BJ (cell line): ENCODE results near the gene TEX50. TPM values are rescaled to one million over a fixed set of nuclear protein-coding genes. Genes with fewer than 3 reads are reported as not detected.
"Not testable (repeated sequence)": the region's sequence is repeated elsewhere in the genome, so short reads cannot be mapped to it uniquely, and the experiment has no call there.

ENCODE experiments used
- CTCF ChIA-PET: fragments of 350-600 bp; formaldehyde crosslinking; extraction: SDS; loops from one replicate; lab custom pipeline; 2021; ENCODE audit warnings: antibody characterized with exemption, inconsistent platforms; lab: Yijun Ruan, JAX
- POLR2A ChIA-PET: fragments of 300-600 bp; sonication (Branson Sonifier 250); formaldehyde crosslinking; extraction: SDS; loops from one replicate; lab custom pipeline; 2021; ENCODE audit warnings: antibody characterized with exemption; lab: Charles Lee
- DNase-seq: peaks from one replicate; pipeline ENCODE4 v3.0.0-alpha.2; 2011; ENCODE audit warnings: low read depth
- H3K27me3 ChIP-seq: 2 replicates; pipeline ENCODE4 v1.6.0; 2011; ENCODE audit warnings: low read length; ENCODE audit not compliant: control insufficient read depth, insufficient read depth
- H3K36me3 ChIP-seq: 2 replicates; pipeline ENCODE4 v1.5.1; 2011; ENCODE audit warnings: low read length; ENCODE audit not compliant: control insufficient read depth, insufficient read depth
- H3K4me3 ChIP-seq: 2 replicates; pipeline ENCODE4 v1.5.1; 2011; ENCODE audit warnings: low read depth, mild to moderate bottlenecking, control low read depth, low read length
- CTCF ChIP-seq: IDR thresholded peaks from 2 replicates; pipeline ENCODE4 v1.5.1; 2011; ENCODE audit warnings: low read depth, mild to moderate bottlenecking, control low read depth, inconsistent platforms, low read length, moderate library complexity; ENCODE audit not compliant: insufficient read depth
- polyA minus RNA-seq: library from RNA; depleted of rRNA, polyadenylated mRNA; stranded (reverse); fragments of >200 nt; gene quantifications from 2 replicates; pipeline ENCODE4 v1.2.3, GENCODE V29; 2011; rRNA and poly(A)+ RNA removed
- polyA plus RNA-seq: library from polyadenylated mRNA; depleted of rRNA; stranded (reverse); fragments of >200 nt; gene quantifications from 2 replicates; pipeline ENCODE4 v1.2.3, GENCODE V29; 2011; rRNA removed

TEX50 gene
- polyA plus RNA-seq: not detected in 2 replicates
- polyA minus RNA-seq: not detected in 2 replicates

GRCh38 chr1:173635116-173635515 is at the start of gene TEX50:
Gene TEX50, plus strand, starts transcription at chr1:173635338. Its CDS starts 184 bp downstream, at chr1:173635522.
- POLR2A ChIA-PET: no interaction called here
- Histone ChIP-seq H3K36me3 (no peaks in the 10 kb centered on the region), H3K27me3 (no peaks in the 10 kb centered on the region), H3K4me3 (no peak within 1 kb of the TSS)
- CTCF ChIA-PET: interaction anchor here (1.2 to 1.4 kb wide), 2 partner anchors 8 to 11 kb away, joined by 3 to 5 read pairs; no protein-coding TSS in a partner anchor
- no peak for DNase-seq
- TF ChIP-seq CTCF: no peak

GRCh38 chr1:173590557-173590956 is 44.6 kb upstream of the TEX50 start:
- ChIA-PET POLR2A (no interaction called here), CTCF (no interaction called here)
- Histone ChIP-seq H3K27me3 (no peaks in the 10 kb centered on the region), H3K4me3 (no peak overlapping the region), H3K36me3 (no peaks in the 10 kb centered on the region)
- no peak for TF ChIP-seq CTCF
- no peak for DNase-seq

GRCh38 chr1:173591138-173591537 is 44.0 kb upstream of the TEX50 start:
- CTCF ChIA-PET: interaction anchor here (1.0 kb wide), 1 partner anchor 144 kb away, joined by 3 read pairs; no protein-coding TSS in a partner anchor
- POLR2A ChIA-PET: not testable (repeated sequence)

GRCh38 chr1:173596097-173596825 is 38.9 kb upstream of the TEX50 start:
- Histone ChIP-seq H3K36me3 (no peaks in the 10 kb centered on the region), H3K4me3 (no peak overlapping the region), H3K27me3 (no peaks in the 10 kb centered on the region)
- TF ChIP-seq CTCF: no peak
- DNase-seq: no peak
- POLR2A ChIA-PET: no interaction called here
- CTCF ChIA-PET: no interaction called here

More at GRCh38 chr1:173591138-173591537, 44.0 kb upstream of the TEX50 start:
- not testable (repeated sequence) for H3K27me3 ChIP-seq, DNase-seq, H3K4me3 ChIP-seq, H3K36me3 ChIP-seq

GRCh38 chr1:173601588-173601987 is 33.5 kb upstream of the TEX50 start:
- DNase-seq: no peak
- ChIA-PET POLR2A (no interaction called here), CTCF (no interaction called here)
- no peak overlapping the region for H3K4me3 ChIP-seq
- H3K27me3 ChIP-seq: no peaks in the 10 kb centered on the region
- H3K36me3 ChIP-seq: no peaks in the 10 kb centered on the region
- TF ChIP-seq CTCF: no peak
